Activated T-helper 1 cell treated with Interleukin-2 at 50 U/mL for 16 hours (primary cell): ENCODE measurements around the gene LINS1.

Experiments used
- DNase-seq: peaks from one replicate; pipeline ENCODE4 v3.0.0-alpha.2; 2020; ENCODE audit warnings: low read depth

LINS1 gene

DNA sequence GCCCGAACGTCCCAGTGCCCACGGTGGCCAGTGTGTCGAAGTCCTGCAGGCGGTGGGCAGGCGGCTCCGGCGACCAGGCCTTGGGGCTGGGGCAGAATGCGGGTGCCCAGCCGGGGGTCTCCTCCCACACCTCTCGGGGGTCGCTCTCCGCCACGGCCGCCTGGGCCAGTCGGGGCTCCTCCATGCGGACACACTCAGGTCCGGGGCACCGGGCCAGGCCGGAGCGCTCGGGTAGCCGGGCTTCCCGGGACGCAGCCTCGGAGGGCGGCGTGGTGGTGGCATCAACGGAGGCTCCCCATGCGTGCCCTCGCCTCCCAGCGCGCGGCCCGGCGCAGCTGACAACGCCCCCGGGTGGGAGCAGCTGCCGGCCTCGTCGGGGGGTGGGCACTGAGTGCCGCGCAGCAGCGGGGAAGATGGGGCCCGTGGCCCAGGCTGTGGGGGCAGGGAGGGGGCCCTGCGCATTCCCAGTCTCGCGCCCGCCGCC, 43.2 kb downstream of the LINS1 start:
- DNase-seq: no peak

DNA sequence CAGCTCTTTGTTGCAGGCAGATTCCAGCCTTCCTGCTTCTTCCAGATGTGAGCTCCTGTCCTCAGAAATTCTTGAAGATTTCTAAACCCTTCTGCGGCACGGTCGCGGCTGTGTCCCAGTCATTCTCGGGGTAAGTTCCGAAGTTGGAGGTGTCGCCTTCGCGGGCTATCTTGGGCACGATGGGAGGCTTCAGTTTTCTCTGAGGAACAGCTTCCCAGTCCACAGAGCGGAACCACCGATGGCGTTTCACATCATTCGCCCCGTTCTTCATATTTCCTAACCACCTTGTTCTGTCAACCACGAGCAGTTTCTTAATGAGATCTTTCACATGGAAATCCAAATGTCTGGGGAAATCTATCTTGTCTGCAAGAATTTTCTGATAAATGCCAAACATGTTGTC, 48.5 kb downstream of the LINS1 start:
- DNase-seq: no peak

- DNase-seq: no peak
These were observed 54.0 kb downstream of the LINS1 start for GRCh38 chr15:100547961-100548360.

GRCh38 chr15:100544946-100545345, 57.0 kb downstream of the LINS1 start:
- no peak for DNase-seq

- DNase-seq: no peak
These were observed 57.6 kb downstream of the LINS1 start for GRCh38 chr15:100544338-100544841.

DNA sequence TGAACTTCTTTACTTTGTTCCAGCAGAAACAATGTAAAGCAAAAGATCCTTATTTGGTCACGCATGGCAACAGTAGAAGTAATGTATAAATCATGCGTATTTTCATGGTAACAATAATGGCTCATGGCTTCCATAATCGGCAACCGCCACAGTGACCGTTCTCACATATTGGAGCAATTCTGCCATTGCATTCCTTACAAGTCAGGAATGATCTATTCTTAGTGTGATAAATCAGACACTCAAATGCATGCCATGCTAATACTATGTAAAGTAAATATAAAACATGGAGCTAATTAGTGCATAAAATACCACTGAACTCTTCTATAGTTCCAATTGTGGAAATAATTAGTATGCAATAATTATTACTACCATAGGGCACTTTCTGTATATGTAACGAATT, 59.7 kb downstream of the LINS1 start:
- no peak for DNase-seq

GRCh38 chr15:100537331-100537730, 64.7 kb downstream of the LINS1 start:
- DNase-seq: no peak

DNA sequence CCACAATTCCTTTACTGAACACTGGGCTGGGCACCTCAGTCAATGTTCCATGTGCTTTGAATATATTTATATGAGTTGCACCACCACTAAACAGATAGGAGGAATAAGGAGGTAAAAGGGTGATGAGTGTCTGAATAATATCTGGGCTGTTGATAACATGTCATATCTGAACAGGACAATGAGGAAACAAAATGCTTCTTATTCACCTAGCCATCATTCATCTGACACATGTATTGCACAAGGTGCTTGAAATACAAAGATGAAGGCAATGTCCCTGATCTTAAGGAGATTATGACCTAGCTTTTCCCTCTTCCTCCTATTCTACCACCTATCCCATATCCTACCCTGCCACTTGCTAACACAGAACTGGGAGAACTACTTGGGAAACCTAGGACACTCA, 65.3 kb downstream of the LINS1 start:
- DNase-seq: no peak

DNA sequence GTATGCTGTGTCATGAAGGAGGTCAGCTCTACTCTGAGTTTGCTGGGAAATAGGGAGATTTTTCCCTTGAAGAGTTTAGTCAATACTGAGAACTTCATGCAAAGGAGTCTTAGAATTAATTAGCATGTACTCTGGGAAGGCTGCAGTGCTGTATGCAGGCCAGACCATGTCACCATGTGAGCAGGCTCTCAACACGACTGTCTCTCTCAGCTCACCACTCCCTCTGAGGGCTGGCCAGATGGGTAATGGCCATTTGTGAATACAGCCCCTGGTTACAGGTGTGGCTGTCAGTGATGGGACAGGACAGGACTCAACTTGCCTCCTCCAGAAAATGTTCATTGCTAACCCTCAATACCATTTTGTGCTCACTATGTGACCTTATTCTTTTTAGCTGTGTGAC, 68.1 kb downstream of the LINS1 start:
- DNase-seq: no peak

DNA sequence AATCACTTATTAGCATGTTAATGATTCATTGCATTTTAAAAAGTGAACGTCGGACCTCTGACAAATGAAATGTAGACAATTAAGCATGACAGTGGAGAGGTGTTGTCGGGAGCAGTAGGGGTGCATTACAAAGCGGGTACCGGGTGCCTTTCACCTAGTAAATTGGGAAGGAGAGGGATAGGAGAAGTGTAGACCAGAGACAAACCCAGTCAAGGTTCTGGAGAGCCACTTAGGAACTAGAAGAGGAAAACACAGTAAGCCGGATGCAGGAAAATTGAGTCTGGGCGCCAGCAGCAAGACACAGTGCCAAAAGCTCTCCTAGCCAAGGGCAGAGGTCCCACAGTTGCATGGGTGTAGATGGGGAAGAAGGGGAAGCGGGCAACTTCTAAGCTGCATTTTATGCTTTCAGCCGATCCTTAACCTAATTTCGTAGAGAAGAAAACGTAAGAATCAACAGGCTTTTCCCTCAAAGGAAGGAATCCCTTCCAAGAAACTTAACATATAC, 70.1 kb downstream of the LINS1 start:
- no peak for DNase-seq

DNA sequence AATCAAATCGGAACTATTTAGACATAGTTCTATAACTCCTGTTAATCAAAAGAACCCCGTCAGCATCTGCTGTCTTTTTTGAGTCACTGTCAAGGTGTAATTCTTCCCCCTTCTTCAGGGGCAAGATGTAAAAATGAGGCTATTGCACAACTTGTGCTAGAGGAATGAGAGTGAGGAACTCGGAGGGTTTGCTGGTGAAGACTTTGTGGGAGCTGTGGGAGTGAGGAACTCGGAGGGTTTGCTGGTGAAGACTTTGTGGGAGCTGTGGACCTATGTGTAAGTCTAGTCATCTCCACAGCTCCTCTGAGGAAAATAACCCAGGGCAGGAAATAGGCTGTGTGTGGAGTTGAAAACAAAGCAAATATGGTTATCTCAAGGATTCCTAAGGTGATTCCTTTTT, 70.8 kb downstream of the LINS1 start:
- no peak for DNase-seq

DNA sequence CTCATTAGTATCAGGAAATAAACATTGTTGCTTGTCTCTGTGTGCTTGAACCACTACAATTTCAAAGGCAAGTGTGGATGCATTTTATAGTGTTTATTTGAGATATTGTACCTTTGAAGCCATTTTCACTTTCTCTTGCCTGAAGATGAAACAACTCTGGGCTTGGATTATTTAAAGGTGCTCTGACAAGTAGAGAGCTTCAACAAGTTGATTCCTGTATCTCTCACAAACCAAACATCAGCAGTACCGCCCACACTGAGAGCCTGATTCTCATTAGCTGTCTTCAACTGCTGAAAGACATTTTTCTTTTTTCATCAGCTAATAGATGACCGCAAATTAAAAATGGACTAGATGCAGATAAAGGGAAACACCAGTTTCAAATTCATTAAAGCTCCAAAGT, 72.4 kb downstream of the LINS1 start:
- DNase-seq: no peak

GRCh38 chr15:100528833-100529428, 73.1 kb downstream of the LINS1 start, which contains the start of gene CERS3:
Gene CERS3 (minus strand): TSS chr15:100528950. CDS start chr15:100501849, 27,101 bp downstream.
- no peak for DNase-seq

GRCh38 chr15:100526027-100526481, 75.9 kb downstream of the LINS1 start:
- DNase-seq: no peak

DNA sequence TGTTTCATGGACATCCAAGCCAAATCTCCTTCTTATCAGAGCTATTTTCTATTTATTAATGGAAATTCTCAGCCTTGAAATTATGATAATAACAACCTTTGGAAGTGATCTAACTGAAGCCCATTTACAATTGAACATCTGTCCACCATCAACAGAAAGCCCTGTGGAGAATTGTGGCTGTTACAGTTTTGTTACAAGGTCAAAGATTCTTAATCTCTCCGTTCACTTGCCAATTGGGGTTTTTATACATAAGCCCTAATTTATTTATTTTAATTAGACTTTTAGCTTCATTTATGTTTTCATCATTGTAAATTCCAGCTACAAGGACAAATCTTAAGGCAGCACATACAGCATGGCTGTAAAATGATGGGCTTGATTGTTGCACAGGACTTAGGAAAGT, 76.5 kb downstream of the LINS1 start:
- DNase-seq: no peak

GRCh38 chr15:100524326-100524725, 77.7 kb downstream of the LINS1 start:
- DNase-seq: no peak

DNA sequence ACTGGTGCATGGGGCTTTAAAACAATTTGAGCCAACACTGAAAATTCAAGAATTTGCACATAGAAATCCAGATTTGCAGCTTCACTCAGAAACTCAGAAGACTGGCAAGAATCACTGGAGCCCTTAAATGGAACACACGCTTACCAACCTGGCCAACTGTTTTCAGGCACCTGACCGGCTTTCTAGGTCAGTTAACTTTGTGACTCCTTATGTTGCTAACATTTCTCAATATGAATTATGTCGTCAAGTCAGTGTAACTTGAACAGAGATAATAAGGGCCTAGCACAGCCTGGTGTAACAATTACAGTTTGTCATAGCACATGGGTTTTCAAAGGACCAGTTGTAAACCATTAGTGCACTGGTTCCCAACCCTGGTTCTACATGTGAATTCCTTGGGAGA, 80.1 kb downstream of the LINS1 start:
- DNase-seq: no peak

- DNase-seq: no peak
These were observed 81.7 kb downstream of the LINS1 start for GRCh38 chr15:100520132-100520921.

DNA sequence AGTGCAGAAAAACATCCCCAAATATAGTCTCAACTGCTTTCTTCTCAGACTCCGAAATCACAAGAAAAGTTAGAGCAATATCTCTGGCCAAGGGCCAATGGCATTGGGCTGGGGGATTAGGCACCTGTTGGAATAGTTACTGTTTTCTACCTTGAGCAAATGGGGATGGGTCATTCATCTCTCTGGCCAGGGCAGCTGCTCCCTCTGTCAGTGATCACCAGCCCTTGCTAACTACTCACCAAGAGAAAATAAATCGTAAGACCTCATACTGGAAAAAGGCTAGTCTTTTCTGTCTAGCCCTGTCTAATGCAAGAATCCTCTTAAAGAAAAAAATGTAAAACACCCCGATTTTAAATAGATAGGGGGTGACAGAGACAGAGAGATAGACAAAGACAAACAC, 84.1 kb downstream of the LINS1 start:
- DNase-seq: no peak
